Stimulated activated CD8-positive, alpha-beta memory T cell treated with anti-CD3 and anti-CD28 coated beads, Interleukin-12 subunit alpha, Interleukin-12 subunit beta, amount 100 ng/mL, for 24 hours (primary cell): Measurements from ENCODE around the gene PKD2L2.
"Not testable (repeated sequence)": the region's sequence is repeated elsewhere in the genome, so short reads cannot be mapped to it uniquely, and the experiment has no call there.

Source experiments
- DNase-seq: peaks from one replicate; pipeline ENCODE4 v3.0.0-alpha.2; 2020; ENCODE audit errors: extremely low read depth

The PKD2L2 gene

GRCh38 chr5:137957948-137958347 lies 68.7 kb downstream of the PKD2L2 start:
- no peak for DNase-seq

- DNase-seq, result no peak
Observed at GRCh38 chr5:137959488-137959887, 70.2 kb downstream of the PKD2L2 start.

GRCh38 chr5:137960141-137960540 lies 70.9 kb downstream of the PKD2L2 start:
- no peak for DNase-seq

- DNase-seq, result no peak
Observed at GRCh38 chr5:137960819-137961218, 71.6 kb downstream of the PKD2L2 start.

GRCh38 chr5:137970384-137970783 lies 81.1 kb downstream of the PKD2L2 start:
- not testable (repeated sequence) for DNase-seq

- no peak for DNase-seq
Observed at GRCh38 chr5:137975208-137975607, 86.0 kb downstream of the PKD2L2 start.

- DNase-seq, result no peak
Observed at GRCh38 chr5:137989419-137989818, 100.2 kb downstream of the PKD2L2 start.
